Fibroblast of skin of left quadriceps (primary cell): ENCODE results near the gene UGGT1.

Experiments
- DNase-seq, 2 experiments: peaks; one replicate each; pipeline ENCODE4 v3.0.0-alpha.2; 2013; ENCODE audit warnings: low read depth in 2 of 2

Gene UGGT1

GRCh38 chr2:128090945-128091725 is at the start of gene UGGT1:
Gene UGGT1 (plus strand): TSS chr2:128091200. CDS start chr2:128091358, 158 bp downstream.
- peak; percentile 90 for DNase-seq

GRCh38 chr2:128041561-128041960 is 49.4 kb upstream of the UGGT1 start:
- no peak for DNase-seq

GRCh38 chr2:128043041-128043440 is 48.0 kb upstream of the UGGT1 start:
- no peak for DNase-seq

GRCh38 chr2:128053331-128053730 is 37.7 kb upstream of the UGGT1 start:
- no peak for DNase-seq

GRCh38 chr2:128054104-128054885 is 36.7 kb upstream of the UGGT1 start:
- DNase-seq, result no peak

GRCh38 chr2:128057334-128057733 is 33.7 kb upstream of the UGGT1 start:
- DNase-seq, result no peak

GRCh38 chr2:128058114-128058513 is 32.9 kb upstream of the UGGT1 start:
- no peak for DNase-seq

GRCh38 chr2:128062571-128062970 is 28.4 kb upstream of the UGGT1 start:
- no peak for DNase-seq

- no peak for DNase-seq
These were observed 26.6 kb upstream of the UGGT1 start for GRCh38 chr2:128064353-128064752.

- DNase-seq, result no peak
These were observed 21.2 kb upstream of the UGGT1 start for GRCh38 chr2:128069769-128070168.

- no peak for DNase-seq
These were observed 17.7 kb upstream of the UGGT1 start for GRCh38 chr2:128073278-128073677.

- DNase-seq, result no peak
These were observed 14.4 kb upstream of the UGGT1 start for GRCh38 chr2:128076461-128077106.

GRCh38 chr2:128084757-128085156 is 6.2 kb upstream of the UGGT1 start:
- no peak for DNase-seq

GRCh38 chr2:128086244-128086643 is 4.8 kb upstream of the UGGT1 start:
- DNase-seq, result no peak

GRCh38 chr2:128090575-128090944 is 440 bp upstream of the UGGT1 start:
- DNase-seq, result no peak

- no peak for DNase-seq
These were observed 703 bp downstream of the UGGT1 start for GRCh38 chr2:128091726-128092080.

GRCh38 chr2:128092656-128093055 is 1.7 kb downstream of the UGGT1 start:
- DNase-seq, result no peak

GRCh38 chr2:128093762-128094161 is 2.8 kb downstream of the UGGT1 start:
- no peak for DNase-seq

GRCh38 chr2:128095201-128095600 is 4.2 kb downstream of the UGGT1 start:
- no peak for DNase-seq

- DNase-seq, result no peak
These were observed 12.4 kb downstream of the UGGT1 start for GRCh38 chr2:128103407-128103806.

- no peak for DNase-seq
These were observed 14.1 kb downstream of the UGGT1 start for GRCh38 chr2:128105072-128105471.

GRCh38 chr2:128108166-128108565 is 17.2 kb downstream of the UGGT1 start:
- no peak for DNase-seq

GRCh38 chr2:128109243-128109642 is 18.2 kb downstream of the UGGT1 start:
- no peak for DNase-seq
